ENCODE results near the gene SYTL5.

GRCh38 chrX:38095971-38096529 lies 89.7 kb downstream of the SYTL5 start:
- TF ChIP-seq, protein P1, sequence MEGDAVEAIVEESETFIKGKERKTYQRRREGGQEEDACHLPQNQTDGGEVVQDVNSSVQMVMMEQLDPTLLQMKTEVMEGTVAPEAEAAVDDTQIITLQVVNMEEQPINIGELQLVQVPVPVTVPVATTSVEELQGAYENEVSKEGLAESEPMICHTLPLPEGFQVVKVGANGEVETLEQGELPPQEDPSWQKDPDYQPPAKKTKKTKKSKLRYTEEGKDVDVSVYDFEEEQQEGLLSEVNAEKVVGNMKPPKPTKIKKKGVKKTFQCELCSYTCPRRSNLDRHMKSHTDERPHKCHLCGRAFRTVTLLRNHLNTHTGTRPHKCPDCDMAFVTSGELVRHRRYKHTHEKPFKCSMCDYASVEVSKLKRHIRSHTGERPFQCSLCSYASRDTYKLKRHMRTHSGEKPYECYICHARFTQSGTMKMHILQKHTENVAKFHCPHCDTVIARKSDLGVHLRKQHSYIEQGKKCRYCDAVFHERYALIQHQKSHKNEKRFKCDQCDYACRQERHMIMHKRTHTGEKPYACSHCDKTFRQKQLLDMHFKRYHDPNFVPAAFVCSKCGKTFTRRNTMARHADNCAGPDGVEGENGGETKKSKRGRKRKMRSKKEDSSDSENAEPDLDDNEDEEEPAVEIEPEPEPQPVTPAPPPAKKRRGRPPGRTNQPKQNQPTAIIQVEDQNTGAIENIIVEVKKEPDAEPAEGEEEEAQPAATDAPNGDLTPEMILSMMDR (IDR thresholded peaks at IDR 0.05), result no peak
- TF ChIP-seq EZH2phosphoT487 (IDR thresholded peaks at IDR 0.05) (no peak), EZH2 (IDR thresholded peaks at IDR 0.05) (no peak)

All from neural progenitor cell (in vitro differentiated cells).